Tibial nerve (tissue), 4 donors: ENCODE results near the gene MXI1. TPM values are rescaled to one million over a fixed set of nuclear protein-coding genes. Genes with fewer than 3 reads are reported as not detected.

Experiments
- DNase-seq, 2 donors: peaks; one replicate each; pipeline ENCODE4 v3.0.0-alpha.2; 2019; ENCODE audit warnings: low spot score in 2 of 2
- H3K27ac ChIP-seq, 4 donors: fragments of 200-600 bp; sonication (generic) in 3 of 4; one replicate each; pipeline ENCODE4 v1.5.1; 2017 to 2019; ENCODE audit warnings: mild to moderate bottlenecking in 1 of 4
- H3K27me3 ChIP-seq, 2 donors: fragments of 200-600 bp; sonication (generic) in 1 of 2; one replicate each; pipeline versions ENCODE4 v1.5.1 to v1.6.0; 2017 to 2019
- H3K36me3 ChIP-seq, 3 donors: fragments of 200-600 bp; sonication (generic); one replicate each; pipeline ENCODE4 v1.5.1; 2018 to 2019
- H3K4me1 ChIP-seq, 4 donors: fragments of 200-600 bp; sonication (generic) in 3 of 4; one replicate each; pipeline ENCODE4 v1.5.1; 2017 to 2019
- H3K4me3 ChIP-seq, 4 donors: fragments of 200-600 bp; sonication (generic) in 3 of 4; one replicate each; pipeline ENCODE4 v1.5.1; 2017 to 2019; ENCODE audit warnings: mild to moderate bottlenecking in 1 of 4, moderate library complexity in 1 of 4
- H3K9me3 ChIP-seq, 4 donors: fragments of 200-600 bp; sonication (generic) in 3 of 4; one replicate each; pipeline ENCODE4 v1.5.1; 2017 to 2019
- EP300 ChIP-seq, 2 donors: sonication (generic); formaldehyde crosslinking; IDR thresholded peaks; one replicate each; pipeline ENCODE4 v1.6.1; 2017; ENCODE audit warnings: antibody characterized with exemption in 2 of 2, mild to moderate bottlenecking in 1 of 2
- POLR2A ChIP-seq, 2 donors: fragments of 450-650 bp; IDR thresholded peaks; one replicate each; pipeline ENCODE4 v1.6.1; 2017; ENCODE audit warnings: antibody characterized with exemption in 2 of 2, mild to moderate bottlenecking in 2 of 2, moderate library complexity in 2 of 2
- WGBS, 2 donors: methylation state at CpG; one replicate each; pipeline ENCODE4 v1.1.5; 2018; 5-methylcytosine and 5-hydroxymethylcytosine counted together
- total RNA-seq, 4 donors: library from RNA; depleted of rRNA; stranded (reverse); fragments of >200 nt; gene quantifications; one replicate each; pipeline ENCODE4 v1.1.0, GENCODE V29; 2016
- TF ChIP-seq, protein P1 (sequence below), 5 experiments: fragments of 200-600 bp in 3 of 5; fragments of 450-650 bp in 2 of 5; sonication (generic) in 3 of 5; IDR thresholded peaks; one replicate each; pipeline ENCODE4 v1.5.1; 2016 to 2019; ENCODE audit warnings: antibody characterized with exemption in 5 of 5, mild to moderate bottlenecking in 3 of 5, moderate library complexity in 2 of 5

Gene MXI1
- total RNA-seq, 4 donors from 2014 or later = 103 to 131 (median 123) TPM

DNA sequence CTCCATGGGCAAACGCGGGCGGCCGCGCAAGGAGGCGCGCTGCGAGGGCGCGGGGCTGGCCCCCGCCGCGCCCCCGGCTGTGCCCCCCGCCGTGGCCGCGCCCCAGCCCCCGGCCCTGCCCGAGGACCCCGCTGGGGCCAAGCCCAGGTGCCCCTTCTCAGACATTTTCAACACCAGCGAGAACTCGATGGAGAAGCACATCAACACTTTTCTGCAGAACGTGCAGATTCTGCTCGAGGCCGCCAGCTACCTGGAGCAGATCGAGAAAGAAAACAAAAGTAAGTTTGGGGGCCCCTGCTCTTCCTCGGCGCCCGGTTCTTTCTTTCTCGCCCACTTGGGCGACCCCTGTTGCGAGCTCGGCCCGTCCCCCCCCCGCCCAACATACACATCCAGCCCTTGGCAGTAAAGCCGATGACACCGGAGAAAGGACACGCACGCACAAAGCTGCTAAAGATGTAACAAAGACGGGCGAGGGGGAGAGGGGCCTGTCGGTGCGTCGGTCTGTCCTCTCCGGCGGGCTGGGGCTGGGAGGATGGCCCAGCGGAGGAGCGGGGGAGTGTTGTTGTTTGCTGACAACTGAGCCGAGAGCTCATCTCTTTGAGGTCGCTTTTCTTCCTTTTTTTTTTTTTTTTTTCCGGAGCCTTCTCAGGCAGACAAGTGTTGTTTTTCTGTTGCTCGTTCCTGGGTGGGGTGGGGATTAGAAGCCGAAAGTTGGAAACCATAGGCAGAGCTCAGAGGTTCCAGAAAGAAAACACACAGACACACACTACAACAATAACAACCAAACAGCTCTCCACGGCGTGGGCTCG, 604 bp downstream of the MXI1 start:
- WGBS, 2 donors = 1% methylated on average over 35 to 37 of the region's 57 CpGs
- Histone ChIP-seq H3K4me1 (peaks cover 0 to 27% (median 5%) of the 10 kb centered on the region in 4 donors), H3K27me3 (no peaks in the 10 kb centered on the region), H3K36me3 (no peaks in the 10 kb centered on the region), H3K4me3 (peak overlapping the region; percentile 61 to 95 (median 84)), H3K9me3 (no peaks in the 10 kb centered on the region), H3K27ac (peak overlapping the region; percentile 88 to 100 (median 95))
- TF ChIP-seq POLR2A (IDR thresholded peaks at IDR 0.05) (peak in 1 of 2 donors; percentile 30), EP300 (IDR thresholded peaks at IDR 0.05) (peak in 1 of 2 donors; percentile 26)
- TF ChIP-seq, protein P1, sequence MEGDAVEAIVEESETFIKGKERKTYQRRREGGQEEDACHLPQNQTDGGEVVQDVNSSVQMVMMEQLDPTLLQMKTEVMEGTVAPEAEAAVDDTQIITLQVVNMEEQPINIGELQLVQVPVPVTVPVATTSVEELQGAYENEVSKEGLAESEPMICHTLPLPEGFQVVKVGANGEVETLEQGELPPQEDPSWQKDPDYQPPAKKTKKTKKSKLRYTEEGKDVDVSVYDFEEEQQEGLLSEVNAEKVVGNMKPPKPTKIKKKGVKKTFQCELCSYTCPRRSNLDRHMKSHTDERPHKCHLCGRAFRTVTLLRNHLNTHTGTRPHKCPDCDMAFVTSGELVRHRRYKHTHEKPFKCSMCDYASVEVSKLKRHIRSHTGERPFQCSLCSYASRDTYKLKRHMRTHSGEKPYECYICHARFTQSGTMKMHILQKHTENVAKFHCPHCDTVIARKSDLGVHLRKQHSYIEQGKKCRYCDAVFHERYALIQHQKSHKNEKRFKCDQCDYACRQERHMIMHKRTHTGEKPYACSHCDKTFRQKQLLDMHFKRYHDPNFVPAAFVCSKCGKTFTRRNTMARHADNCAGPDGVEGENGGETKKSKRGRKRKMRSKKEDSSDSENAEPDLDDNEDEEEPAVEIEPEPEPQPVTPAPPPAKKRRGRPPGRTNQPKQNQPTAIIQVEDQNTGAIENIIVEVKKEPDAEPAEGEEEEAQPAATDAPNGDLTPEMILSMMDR (IDR thresholded peaks at IDR 0.05) = no peak
- no peak for DNase-seq

DNA sequence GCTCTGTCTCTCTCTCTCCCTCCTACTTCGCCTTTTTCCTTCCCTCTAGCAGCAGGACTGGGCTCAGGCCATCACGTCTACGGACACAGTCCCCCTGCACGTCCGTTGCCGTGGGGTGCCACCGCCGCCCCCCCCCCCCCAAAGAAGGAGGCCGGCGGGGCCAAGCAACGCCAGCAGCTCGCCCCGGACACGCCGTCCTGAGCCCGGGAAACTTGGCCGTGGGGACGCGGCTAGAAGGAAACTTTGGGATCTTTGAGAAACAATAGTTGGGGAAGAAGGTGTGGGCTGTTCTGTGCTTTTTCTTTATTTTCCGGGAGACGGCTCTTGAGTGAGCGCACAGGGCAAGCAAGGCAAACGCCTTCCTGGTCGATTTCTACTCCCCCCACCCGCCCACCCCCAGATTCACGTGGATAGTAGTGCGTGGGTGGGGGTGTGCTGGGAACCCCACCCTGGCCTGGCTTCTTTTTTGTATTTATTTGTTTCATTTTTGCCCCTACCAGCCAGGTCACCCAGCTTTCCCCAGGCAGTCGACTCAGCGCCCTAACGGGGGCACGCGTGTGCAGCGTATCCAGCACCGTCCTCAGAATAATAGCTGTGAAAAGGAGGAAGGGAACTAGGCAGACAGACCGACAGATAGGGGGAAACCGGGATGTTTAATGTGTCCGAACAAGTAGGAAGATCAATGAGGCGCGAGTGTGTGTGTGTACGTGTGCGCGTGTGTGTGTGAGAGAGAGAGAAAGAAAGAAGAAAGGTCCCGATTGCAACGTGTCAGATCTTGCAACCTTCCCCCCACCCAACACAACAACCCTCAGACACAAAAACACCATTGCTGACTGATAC, 1.4 kb downstream of the MXI1 start:
- peak overlapping the region; percentile 61 to 95 (median 84) for H3K4me3 ChIP-seq
- WGBS, 2 donors = 0 to 1% methylated on average over 44 of the region's 44 CpGs
- peaks cover 0 to 27% (median 5%) of the 10 kb centered on the region in 4 donors for H3K4me1 ChIP-seq
- H3K9me3 ChIP-seq = no peaks in the 10 kb centered on the region
- H3K27ac ChIP-seq = peak overlapping the region; percentile 88 to 100 (median 95)
- DNase-seq = peak; percentile 31 to 41
- no peaks in the 10 kb centered on the region for H3K36me3 ChIP-seq
- H3K27me3 ChIP-seq = no peaks in the 10 kb centered on the region
- TF ChIP-seq EP300 (IDR thresholded peaks at IDR 0.05) = peak in 1 of 2 donors; percentile 8
- TF ChIP-seq POLR2A (IDR thresholded peaks at IDR 0.05) = peak in 1 of 2 donors; percentile 0
- TF ChIP-seq, protein P1 (IDR thresholded peaks at IDR 0.05) = peak in 2 of 5 experiments; percentile 6 to 18

- TF ChIP-seq, protein P1 (IDR thresholded peaks at IDR 0.05) = no peak
- TF ChIP-seq POLR2A (IDR thresholded peaks at IDR 0.05) = peak in 1 of 2 donors; percentile 7
- peak in 1 of 2 donors; percentile 64 for TF ChIP-seq EP300 (IDR thresholded peaks at IDR 0.05)
- Histone ChIP-seq H3K4me1 (peaks cover 0 to 30% (median 5%) of the 10 kb centered on the region in 4 donors), H3K4me3 (peak overlapping the region; percentile 61 to 95 (median 84)), H3K9me3 (no peaks in the 10 kb centered on the region), H3K27ac (peak overlapping the region; percentile 88 to 100 (median 95)), H3K27me3 (no peaks in the 10 kb centered on the region), H3K36me3 (no peaks in the 10 kb centered on the region)
- peak in 1 of 2 donors; percentile 60 for DNase-seq
- WGBS, 2 donors = 1% methylated on average over 21 to 23 of the region's 24 CpGs
Observed at GRCh38 chr10:110209454-110209925, 2.1 kb downstream of the MXI1 start.

DNA sequence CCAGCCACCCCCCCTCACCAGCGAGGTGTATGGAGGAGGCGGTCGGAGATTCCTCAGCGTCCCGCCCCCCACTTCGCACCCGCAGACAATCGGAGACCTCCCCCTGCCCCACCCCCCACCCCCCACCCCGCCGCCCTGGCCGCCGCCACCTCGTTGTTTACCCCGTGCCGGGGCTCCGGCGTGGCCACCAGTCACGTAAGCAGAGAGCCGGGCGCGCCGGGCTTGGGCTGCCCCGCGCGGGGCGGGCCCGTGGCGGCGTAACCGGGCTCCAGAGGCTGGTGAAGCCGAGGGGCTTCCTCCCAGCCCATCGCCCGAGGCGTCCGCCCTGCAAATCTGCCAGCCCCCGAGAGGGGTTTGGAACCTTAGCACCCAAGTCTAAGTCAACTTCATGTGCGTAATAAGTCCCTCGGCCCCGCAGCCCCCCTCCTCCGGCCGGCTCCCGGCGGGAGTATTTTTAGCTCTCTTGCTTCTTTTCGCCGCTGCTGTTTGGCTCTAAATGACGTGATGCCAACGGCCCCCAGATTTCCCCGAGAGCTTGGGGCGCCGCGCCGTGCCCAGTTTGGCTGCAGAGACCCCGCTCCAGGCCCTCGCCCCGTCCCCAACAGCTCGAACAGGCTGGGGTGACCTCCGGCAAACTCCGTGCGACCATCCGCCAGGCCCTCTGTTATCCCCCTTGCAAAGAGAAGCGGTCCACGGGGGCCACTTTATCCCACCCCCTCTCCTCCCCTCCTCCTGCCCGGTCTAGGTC, 2.7 kb downstream of the MXI1 start:
- H3K9me3 ChIP-seq = no peaks in the 10 kb centered on the region
- H3K4me1 ChIP-seq = peaks cover 0 to 31% (median 5%) of the 10 kb centered on the region in 4 donors
- WGBS, 2 donors = 0 to 1% methylated on average over 50 to 53 of the region's 63 CpGs
- DNase-seq = peak in 1 of 2 donors; percentile 51
- no peaks in the 10 kb centered on the region for H3K36me3 ChIP-seq
- no peaks in the 10 kb centered on the region for H3K27me3 ChIP-seq
- H3K4me3 ChIP-seq = peak overlapping the region; percentile 61 to 95 (median 84)
- peak overlapping the region; percentile 88 to 100 (median 95) for H3K27ac ChIP-seq
- TF ChIP-seq EP300 (IDR thresholded peaks at IDR 0.05) (no peak), POLR2A (IDR thresholded peaks at IDR 0.05) (no peak)
- TF ChIP-seq, protein P1 (IDR thresholded peaks at IDR 0.05) = no peak
